Panc1 (cell line): ENCODE measurements around the gene FAAH2. TPM values are rescaled to one million over a fixed set of nuclear protein-coding genes. Genes with fewer than 3 reads are reported as not detected.

Experiments used
- ATAC-seq: fragments of 200-7000 bp; cut with Tn5 transposase; 2 replicates; pipeline ENCODE4 v1.9.1; 2020; ENCODE audit warnings: mild to moderate bottlenecking, moderate library complexity
- BruUV-seq: library from RNA; stranded (reverse); fragments of 400-500 nt; replicated peaks from 2 replicates; lab custom pipeline; 2021; lab: Mats Ljungman, UMichigan
- CTCF ChIA-PET: fragments of 300-600 bp; sonication (Branson Sonifier 250); formaldehyde crosslinking; loops from one replicate; lab custom pipeline; 2022; ENCODE audit warnings: antibody characterized with exemption; lab: Charles Lee
- POLR2A ChIA-PET: fragments of 300-600 bp; sonication (Branson Sonifier 250); formaldehyde crosslinking; loops from one replicate; lab custom pipeline; 2022; ENCODE audit warnings: antibody characterized with exemption; lab: Charles Lee
- DNase-seq: peaks from one replicate; pipeline ENCODE4 v3.0.0-alpha.2; 2010; ENCODE audit warnings: low read depth, low spot score
- H3K27ac ChIP-seq: 2 replicates; pipeline ENCODE4 v1.5.1; 2011; ENCODE audit warnings: mild to moderate bottlenecking, low read length, inconsistent platforms
- H3K27me3 ChIP-seq: fragments of 200-500 bp; sonication (Bioruptor generic); 2 replicates; pipeline ENCODE4 v1.6.0; 2014; ENCODE audit warnings: low read length, inconsistent platforms; ENCODE audit not compliant: control insufficient read depth, insufficient read depth
- H3K36me3 ChIP-seq: fragments of 200-500 bp; sonication (Bioruptor generic); 2 replicates; pipeline ENCODE4 v1.5.1; 2014; ENCODE audit warnings: inconsistent platforms, mild to moderate bottlenecking, low read length, moderate library complexity; ENCODE audit not compliant: control insufficient read depth, insufficient read depth
- H3K4me1 ChIP-seq: 2 replicates; pipeline ENCODE4 v1.5.1; 2011; ENCODE audit warnings: inconsistent platforms, mild to moderate bottlenecking, low read length, moderate library complexity; ENCODE audit not compliant: control insufficient read depth, insufficient read depth
- H3K4me3 ChIP-seq, 2 experiments: 2 replicates each; pipeline ENCODE4 v1.5.1; 2011 to 2012; ENCODE audit warnings: low read depth in 2 of 2, low read length in 2 of 2, mild to moderate bottlenecking in 2 of 2, inconsistent platforms in 1 of 2, moderate library complexity in 1 of 2
- H3K9me3 ChIP-seq: fragments of 200-500 bp; sonication (Bioruptor generic); 2 replicates; pipeline ENCODE4 v1.5.1; 2014; ENCODE audit warnings: low read depth, mild to moderate bottlenecking, inconsistent platforms, low read length, moderate library complexity; ENCODE audit not compliant: control insufficient read depth, insufficient read depth
- POLR2AphosphoS5 ChIP-seq: IDR thresholded peaks from 2 replicates; pipeline ENCODE4 v1.6.1; 2012; ENCODE audit warnings: mild to moderate bottlenecking, low read depth, low read length, moderate library complexity
- REST ChIP-seq, 2 experiments: IDR thresholded peaks; 2 replicates each; pipeline ENCODE4 v1.6.1; 2011 to 2012; ENCODE audit warnings: low read depth in 2 of 2, control low read depth in 1 of 2, low read length in 1 of 2, mild to moderate bottlenecking in 1 of 2, moderate library complexity in 1 of 2; ENCODE audit not compliant: insufficient read depth in 1 of 2
- SIN3A ChIP-seq: IDR thresholded peaks from 2 replicates; pipeline ENCODE4 v1.6.1; 2012; ENCODE audit warnings: low read depth, mild to moderate bottlenecking, low read length, moderate library complexity, borderline replicate concordance; ENCODE audit not compliant: insufficient read depth
- TCF7L2 ChIP-seq: IDR thresholded peaks from 2 replicates; pipeline ENCODE4 v1.6.1; 2011; ENCODE audit warnings: mild to moderate bottlenecking, low read depth, low read length, inconsistent platforms
- in situ Hi-C: cut with HindIII; loops from 2 replicates; pipeline ENCODE4 v1.10.0; 2016; ENCODE audit warnings: low sequenced_read_pairs, low pct_unique_long_range_greater_than_20kb
- intact Hi-C: fragments of 100-400 bp; cut with micrococcal nuclease; formaldehyde crosslinking; loops from one replicate; pipeline ENCODE4 v1.10.0; 2022; ENCODE audit not compliant: unreplicated experiment
- total RNA-seq: library from RNA; stranded (reverse); gene quantifications from one replicate; pipeline ENCODE4 v1.2.1, GENCODE V29; 2021; ENCODE audit not compliant: unreplicated experiment
- TF ChIP-seq, protein P1 (sequence below): fragments of 450-650 bp; IDR thresholded peaks from 2 replicates; pipeline ENCODE4 v1.5.1; 2017; ENCODE audit warnings: mild to moderate bottlenecking

Gene FAAH2
- total RNA-seq, 1 experiment from 2014 or later, result 0.10 TPM

- POLR2A ChIA-PET, result no interaction called here
- BruUV-seq, result no TSS peak
- no peak overlapping the region for H3K4me3 ChIP-seq
These were observed 34.5 kb upstream of the FAAH2 start for GRCh38 chrX:57251965-57252364.

GRCh38 chrX:57265126-57265525 lies 21.4 kb upstream of the FAAH2 start:
- H3K4me3 ChIP-seq, result no peak overlapping the region
- no peaks in the 10 kb centered on the region for H3K27me3 ChIP-seq
- no TSS peak for BruUV-seq
- H3K36me3 ChIP-seq, result no peaks in the 10 kb centered on the region
- no peaks in the 10 kb centered on the region for H3K4me1 ChIP-seq
- ChIA-PET CTCF (no interaction called here), POLR2A (no interaction called here)
- intact Hi-C loops (no loop called here), in situ Hi-C loops (no loop called here)
- no peaks in the 10 kb centered on the region for H3K9me3 ChIP-seq
- ATAC-seq (no peak), DNase-seq (no peak)
- TF ChIP-seq, protein P1, sequence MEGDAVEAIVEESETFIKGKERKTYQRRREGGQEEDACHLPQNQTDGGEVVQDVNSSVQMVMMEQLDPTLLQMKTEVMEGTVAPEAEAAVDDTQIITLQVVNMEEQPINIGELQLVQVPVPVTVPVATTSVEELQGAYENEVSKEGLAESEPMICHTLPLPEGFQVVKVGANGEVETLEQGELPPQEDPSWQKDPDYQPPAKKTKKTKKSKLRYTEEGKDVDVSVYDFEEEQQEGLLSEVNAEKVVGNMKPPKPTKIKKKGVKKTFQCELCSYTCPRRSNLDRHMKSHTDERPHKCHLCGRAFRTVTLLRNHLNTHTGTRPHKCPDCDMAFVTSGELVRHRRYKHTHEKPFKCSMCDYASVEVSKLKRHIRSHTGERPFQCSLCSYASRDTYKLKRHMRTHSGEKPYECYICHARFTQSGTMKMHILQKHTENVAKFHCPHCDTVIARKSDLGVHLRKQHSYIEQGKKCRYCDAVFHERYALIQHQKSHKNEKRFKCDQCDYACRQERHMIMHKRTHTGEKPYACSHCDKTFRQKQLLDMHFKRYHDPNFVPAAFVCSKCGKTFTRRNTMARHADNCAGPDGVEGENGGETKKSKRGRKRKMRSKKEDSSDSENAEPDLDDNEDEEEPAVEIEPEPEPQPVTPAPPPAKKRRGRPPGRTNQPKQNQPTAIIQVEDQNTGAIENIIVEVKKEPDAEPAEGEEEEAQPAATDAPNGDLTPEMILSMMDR, result no peak
- TF ChIP-seq SIN3A (no peak), TCF7L2 (no peak), REST (IDR thresholded peaks at IDR 0.05; ENCODE audit: insufficient read depth in 1 of 2, low read depth in 2 of 2, low read length in 1 of 2) (no peak), POLR2AphosphoS5 (no peak)
- H3K27ac ChIP-seq, result no peak overlapping the region

More at GRCh38 chrX:57251965-57252364, 34.5 kb upstream of the FAAH2 start:
- ATAC-seq (no peak), DNase-seq (no peak)
- Histone ChIP-seq H3K4me1 (no peaks in the 10 kb centered on the region), H3K27me3 (no peaks in the 10 kb centered on the region), H3K9me3 (no peaks in the 10 kb centered on the region), H3K36me3 (no peaks in the 10 kb centered on the region), H3K27ac (no peak overlapping the region)
- in situ Hi-C loops (no loop called here), intact Hi-C loops (no loop called here)
- TF ChIP-seq SIN3A, result no peak
- TF ChIP-seq, protein P1, result no peak
- no peak for TF ChIP-seq REST (IDR thresholded peaks at IDR 0.05; ENCODE audit: insufficient read depth in 1 of 2, low read depth in 2 of 2, low read length in 1 of 2)
- no peak for TF ChIP-seq POLR2AphosphoS5
- no peak for TF ChIP-seq TCF7L2
- CTCF ChIA-PET, result no interaction called here
